PC-3 (cell line): ENCODE data around the gene UROC1. TPM values are rescaled to one million over a fixed set of nuclear protein-coding genes. Genes with fewer than 3 reads are reported as not detected.

Experiments
- ATAC-seq: fragments of 200-7000 bp; cut with Tn5 transposase; 2 replicates; pipeline ENCODE4 v1.9.1; 2020; ENCODE audit warnings: mild to moderate bottlenecking, moderate library complexity
- BruUV-seq: library from RNA; stranded (reverse); fragments of 400-500 nt; replicated peaks from 2 replicates; lab custom pipeline; 2021; lab: Mats Ljungman, UMichigan
- CTCF ChIA-PET: fragments of 300-600 bp; sonication (Branson Sonifier 250); formaldehyde crosslinking; loops from one replicate; lab custom pipeline; 2022; ENCODE audit warnings: antibody characterized with exemption; lab: Charles Lee
- POLR2A ChIA-PET: fragments of 300-600 bp; sonication (Branson Sonifier 250); formaldehyde crosslinking; loops from one replicate; lab custom pipeline; 2022; ENCODE audit warnings: antibody characterized with exemption; ENCODE audit not compliant: unreplicated experiment; lab: Charles Lee
- DNase-seq: peaks from one replicate; pipeline ENCODE4 v3.0.0-alpha.2; 2015
- H2AFZ ChIP-seq: fragments of 300-600 bp; sonication (generic); 2 replicates; pipeline ENCODE4 v1.6.0; 2016; ENCODE audit warnings: antibody characterized with exemption, low read length
- H3F3A ChIP-seq: fragments of 300-600 bp; sonication (generic); one replicate; pipeline ENCODE4 v1.6.0; 2017; ENCODE audit warnings: antibody characterized with exemption, low read length, control low read depth, mild to moderate bottlenecking; ENCODE audit not compliant: unreplicated experiment
- H3K27ac ChIP-seq: fragments of 300-600 bp; sonication (generic); 2 replicates; pipeline ENCODE4 v1.5.1; 2016; ENCODE audit warnings: mild to moderate bottlenecking, low read length
- H3K27me3 ChIP-seq: fragments of 300-600 bp; sonication (generic); 2 replicates; pipeline ENCODE4 v1.6.1; 2016; ENCODE audit warnings: low read length, mixed read lengths
- H3K36me3 ChIP-seq: fragments of 300-600 bp; sonication (generic); 2 replicates; pipeline ENCODE4 v1.6.1; 2016; ENCODE audit warnings: low read depth, mixed run types, low read length, mixed read lengths
- H3K4me1 ChIP-seq: fragments of 300-600 bp; sonication (generic); 2 replicates; pipeline ENCODE4 v1.5.1; 2016; ENCODE audit warnings: low read length; ENCODE audit not compliant: insufficient read depth
- H3K4me2 ChIP-seq: fragments of 300-600 bp; sonication (generic); 2 replicates; pipeline ENCODE4 v1.6.0; 2016; ENCODE audit warnings: low read length
- H3K4me3 ChIP-seq: fragments of 300-600 bp; sonication (generic); 2 replicates; pipeline ENCODE4 v1.5.1; 2016; ENCODE audit warnings: mild to moderate bottlenecking, low read length, mixed read lengths
- H3K79me2 ChIP-seq: fragments of 300-600 bp; sonication (generic); 2 replicates; pipeline ENCODE4 v1.6.1; 2017; ENCODE audit warnings: low read length, mixed read lengths
- H3K9ac ChIP-seq: fragments of 300-600 bp; sonication (generic); 2 replicates; pipeline ENCODE4 v1.6.0; 2016; ENCODE audit warnings: mild to moderate bottlenecking, low read length
- H3K9me2 ChIP-seq: fragments of 300-600 bp; sonication (generic); replicated peaks from 2 replicates; pipeline ENCODE4 v1.6.1; 2016; ENCODE audit warnings: mixed run types, low read length, mixed read lengths
- H3K9me3 ChIP-seq: fragments of 300-600 bp; sonication (generic); 2 replicates; pipeline ENCODE4 v1.6.1; 2016; ENCODE audit warnings: low read length, mixed read lengths
- H4K20me1 ChIP-seq: fragments of 300-600 bp; sonication (generic); 2 replicates; pipeline ENCODE4 v1.6.1; 2016; ENCODE audit warnings: low read length, mixed read lengths
- EZH2 ChIP-seq: fragments of 300-600 bp; sonication (generic); IDR thresholded peaks from one replicate; pipeline ENCODE4 v1.6.1; 2017; ENCODE audit warnings: antibody characterized with exemption, mild to moderate bottlenecking, low read length; ENCODE audit not compliant: unreplicated experiment
- EZH2phosphoT487 ChIP-seq: fragments of 300-600 bp; sonication (generic); IDR thresholded peaks from 2 replicates; pipeline ENCODE4 v1.6.1; 2018; ENCODE audit warnings: mild to moderate bottlenecking, antibody characterized with exemption, low read length, borderline replicate concordance
- intact Hi-C: fragments of 100-400 bp; cut with micrococcal nuclease; formaldehyde crosslinking; loops from 2 replicates; pipeline ENCODE4 v1.9.0; 2023
- total RNA-seq: library from RNA; depleted of rRNA; stranded (reverse); fragments of >200 nt; gene quantifications from 2 replicates; pipeline ENCODE4 v1.2.3, GENCODE V29; 2014
- TF ChIP-seq, protein P1 (sequence below): fragments of 300-600 bp; sonication (generic); conservative IDR thresholded peaks from 2 replicates; pipeline ENCODE4 v1.5.1; 2017; ENCODE audit warnings: antibody characterized with exemption, low read depth, mild to moderate bottlenecking, low read length

Gene UROC1
- total RNA-seq, 1 experiment from 2014 or later = not detected

DNA sequence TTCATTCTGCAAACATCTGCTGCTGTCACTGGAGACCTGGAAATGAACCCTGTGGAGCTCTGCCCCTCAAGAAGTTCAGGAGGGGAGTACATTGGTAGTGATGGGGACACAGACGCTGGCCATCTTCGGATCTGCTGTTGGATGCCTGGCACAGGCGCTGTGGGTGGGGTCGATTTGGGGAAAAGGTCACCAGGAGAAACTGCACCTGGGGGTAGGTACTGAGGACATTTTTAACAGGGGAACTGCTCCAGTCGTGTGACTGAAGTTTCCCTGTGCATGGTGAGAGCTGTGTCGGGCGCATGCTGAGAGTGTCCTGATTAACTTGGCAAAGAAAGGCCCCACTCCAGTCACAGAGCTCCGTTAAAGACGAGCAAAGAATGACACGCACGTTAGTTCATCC, 3.4 kb downstream of the UROC1 start:
- no peak overlapping the region for H3K27ac ChIP-seq
- intact Hi-C loops = no loop called here
- no peak for TF ChIP-seq EZH2
- TF ChIP-seq EZH2phosphoT487 = no peak
- TF ChIP-seq, protein P1, sequence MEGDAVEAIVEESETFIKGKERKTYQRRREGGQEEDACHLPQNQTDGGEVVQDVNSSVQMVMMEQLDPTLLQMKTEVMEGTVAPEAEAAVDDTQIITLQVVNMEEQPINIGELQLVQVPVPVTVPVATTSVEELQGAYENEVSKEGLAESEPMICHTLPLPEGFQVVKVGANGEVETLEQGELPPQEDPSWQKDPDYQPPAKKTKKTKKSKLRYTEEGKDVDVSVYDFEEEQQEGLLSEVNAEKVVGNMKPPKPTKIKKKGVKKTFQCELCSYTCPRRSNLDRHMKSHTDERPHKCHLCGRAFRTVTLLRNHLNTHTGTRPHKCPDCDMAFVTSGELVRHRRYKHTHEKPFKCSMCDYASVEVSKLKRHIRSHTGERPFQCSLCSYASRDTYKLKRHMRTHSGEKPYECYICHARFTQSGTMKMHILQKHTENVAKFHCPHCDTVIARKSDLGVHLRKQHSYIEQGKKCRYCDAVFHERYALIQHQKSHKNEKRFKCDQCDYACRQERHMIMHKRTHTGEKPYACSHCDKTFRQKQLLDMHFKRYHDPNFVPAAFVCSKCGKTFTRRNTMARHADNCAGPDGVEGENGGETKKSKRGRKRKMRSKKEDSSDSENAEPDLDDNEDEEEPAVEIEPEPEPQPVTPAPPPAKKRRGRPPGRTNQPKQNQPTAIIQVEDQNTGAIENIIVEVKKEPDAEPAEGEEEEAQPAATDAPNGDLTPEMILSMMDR = no peak
- H3K79me2 ChIP-seq = no peaks in the 10 kb centered on the region
- H3K36me3 ChIP-seq = no peaks in the 10 kb centered on the region
- BruUV-seq = no TSS peak
- H4K20me1 ChIP-seq = no peaks in the 10 kb centered on the region
- no peak overlapping the region for H2AFZ ChIP-seq
- H3K27me3 ChIP-seq = no peaks in the 10 kb centered on the region
- no peaks in the 10 kb centered on the region for H3K9me2 ChIP-seq
- DNase-seq (no peak), ATAC-seq (no peak)
- H3K9ac ChIP-seq = no peak overlapping the region
- no peak overlapping the region for H3K4me2 ChIP-seq
- no peaks in the 10 kb centered on the region for H3K4me1 ChIP-seq
- no peaks in the 10 kb centered on the region for H3K9me3 ChIP-seq
- no peak overlapping the region for H3K4me3 ChIP-seq
- POLR2A ChIA-PET = no interaction called here
- no peaks in the 10 kb centered on the region for H3F3A ChIP-seq
- CTCF ChIA-PET = no interaction called here

DNA sequence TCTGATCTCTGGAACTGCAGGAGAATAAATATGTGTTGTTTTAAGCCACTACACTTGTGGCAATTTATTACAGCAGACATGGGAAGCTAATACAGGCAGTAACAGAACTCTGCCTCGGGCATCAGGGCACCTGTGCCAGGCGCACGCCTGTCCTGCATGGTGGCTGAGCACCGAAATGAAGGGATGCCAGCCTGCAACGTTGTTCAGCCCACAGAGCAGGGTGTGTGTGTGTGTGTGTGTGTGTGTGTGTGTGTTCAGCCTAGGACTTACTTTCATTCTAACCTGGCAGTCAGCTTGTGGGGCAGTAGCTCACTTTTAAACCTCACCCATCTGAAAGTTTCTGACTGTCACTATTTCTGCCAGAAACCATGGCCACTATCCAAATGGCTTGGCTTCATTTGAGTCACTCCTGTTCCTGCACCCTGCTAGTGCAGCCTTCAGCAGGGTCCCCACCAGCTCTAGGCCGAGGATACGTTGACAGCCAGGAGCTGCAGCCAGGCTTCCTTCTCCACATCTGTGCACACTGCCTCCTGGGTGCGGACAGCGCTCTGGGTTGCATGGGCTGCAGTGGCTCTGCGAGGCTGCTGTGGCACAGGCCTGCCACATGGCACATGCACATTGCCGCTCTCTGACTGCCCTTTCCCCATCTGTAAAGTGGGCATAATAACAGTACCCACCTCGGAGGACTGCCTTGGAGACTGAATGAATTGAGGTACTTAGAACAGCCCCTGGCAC, 4.5 kb downstream of the UROC1 start:
- DNase-seq = no peak
- BruUV-seq = no TSS peak
- CTCF ChIA-PET = no interaction called here
- Histone ChIP-seq H3K9ac (no peak overlapping the region), H3F3A (no peaks in the 10 kb centered on the region), H2AFZ (no peak overlapping the region), H3K4me3 (no peak overlapping the region), H3K27ac (no peak overlapping the region), H3K27me3 (no peaks in the 10 kb centered on the region), H4K20me1 (no peaks in the 10 kb centered on the region), H3K4me1 (no peaks in the 10 kb centered on the region; the same call in 1 of the 2 replicates), H3K79me2 (no peaks in the 10 kb centered on the region), H3K4me2 (no peak overlapping the region), H3K9me2 (no peaks in the 10 kb centered on the region), H3K36me3 (no peaks in the 10 kb centered on the region), H3K9me3 (no peaks in the 10 kb centered on the region)
- POLR2A ChIA-PET = interaction anchor here (0.6 kb wide), 1 partner anchor 66 kb away, joined by 3 read pairs; no protein-coding TSS in a partner anchor
- TF ChIP-seq, protein P1 = no peak
- TF ChIP-seq EZH2 (no peak), EZH2phosphoT487 (no peak)
- no peak for ATAC-seq
- intact Hi-C loops = no loop called here

- no peak overlapping the region for H2AFZ ChIP-seq
- no peaks in the 10 kb centered on the region; the same call in 1 of the 2 replicates for H3K4me1 ChIP-seq
- intact Hi-C loops = no loop called here
- no peak for DNase-seq
- no peaks in the 10 kb centered on the region for H3K27me3 ChIP-seq
- no peaks in the 10 kb centered on the region for H4K20me1 ChIP-seq
- H3K4me3 ChIP-seq = no peak overlapping the region
- H3F3A ChIP-seq = no peaks in the 10 kb centered on the region
- ChIA-PET POLR2A (no interaction called here), CTCF (no interaction called here)
- no peaks in the 10 kb centered on the region for H3K9me2 ChIP-seq
- no peak for ATAC-seq
- H3K27ac ChIP-seq = no peak overlapping the region
- no peak overlapping the region for H3K9ac ChIP-seq
- no peaks in the 10 kb centered on the region for H3K9me3 ChIP-seq
- H3K4me2 ChIP-seq = no peak overlapping the region
- H3K36me3 ChIP-seq = no peaks in the 10 kb centered on the region
- BruUV-seq = no TSS peak
- TF ChIP-seq EZH2 (no peak), EZH2phosphoT487 (no peak)
- TF ChIP-seq, protein P1 = no peak
- no peaks in the 10 kb centered on the region for H3K79me2 ChIP-seq
Observed at GRCh38 chr3:126512026-126512425, 5.5 kb downstream of the UROC1 start.
